ENCODE data around the gene SYTL5. TPM values are rescaled to one million over a fixed set of nuclear protein-coding genes. Genes with fewer than 3 reads are reported as not detected.

Gene SYTL5
- total and polyA plus RNA-seq, 4 donors: 0.09 to 2.8 (median 1.0) TPM

DNA sequence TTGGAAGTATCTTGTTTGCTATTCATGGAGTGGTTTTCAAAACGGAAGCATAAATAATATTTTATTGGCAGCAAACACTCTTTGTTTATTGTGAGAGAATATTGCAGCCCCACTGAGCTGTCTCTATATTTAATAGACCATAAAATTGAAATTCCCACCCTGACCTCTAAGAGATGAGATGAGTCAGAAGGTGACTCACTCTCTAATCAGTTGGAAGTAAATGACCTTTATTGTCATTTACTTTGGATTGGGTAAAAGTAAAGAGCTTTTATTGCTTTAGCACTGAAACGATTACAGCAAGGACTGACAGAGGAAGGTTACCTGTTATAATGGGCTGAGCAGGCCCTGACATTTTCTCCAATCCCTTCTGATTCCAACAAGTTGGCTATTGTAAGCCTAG, 55.0 kb downstream of the SYTL5 start:
- H3K4me3 ChIP-seq (ENCODE audit: low read depth in 1 of 3, low read length in 3 of 3): no peak overlapping the region
- H3K27ac ChIP-seq (ENCODE audit: low read depth in 1 of 2, low read length in 2 of 2): no peak overlapping the region
- TF ChIP-seq, protein P1, sequence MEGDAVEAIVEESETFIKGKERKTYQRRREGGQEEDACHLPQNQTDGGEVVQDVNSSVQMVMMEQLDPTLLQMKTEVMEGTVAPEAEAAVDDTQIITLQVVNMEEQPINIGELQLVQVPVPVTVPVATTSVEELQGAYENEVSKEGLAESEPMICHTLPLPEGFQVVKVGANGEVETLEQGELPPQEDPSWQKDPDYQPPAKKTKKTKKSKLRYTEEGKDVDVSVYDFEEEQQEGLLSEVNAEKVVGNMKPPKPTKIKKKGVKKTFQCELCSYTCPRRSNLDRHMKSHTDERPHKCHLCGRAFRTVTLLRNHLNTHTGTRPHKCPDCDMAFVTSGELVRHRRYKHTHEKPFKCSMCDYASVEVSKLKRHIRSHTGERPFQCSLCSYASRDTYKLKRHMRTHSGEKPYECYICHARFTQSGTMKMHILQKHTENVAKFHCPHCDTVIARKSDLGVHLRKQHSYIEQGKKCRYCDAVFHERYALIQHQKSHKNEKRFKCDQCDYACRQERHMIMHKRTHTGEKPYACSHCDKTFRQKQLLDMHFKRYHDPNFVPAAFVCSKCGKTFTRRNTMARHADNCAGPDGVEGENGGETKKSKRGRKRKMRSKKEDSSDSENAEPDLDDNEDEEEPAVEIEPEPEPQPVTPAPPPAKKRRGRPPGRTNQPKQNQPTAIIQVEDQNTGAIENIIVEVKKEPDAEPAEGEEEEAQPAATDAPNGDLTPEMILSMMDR (IDR thresholded peaks at IDR 0.05; ENCODE audit: low read depth, low read length, missing input control): no peak
- TF ChIP-seq, protein P2, sequence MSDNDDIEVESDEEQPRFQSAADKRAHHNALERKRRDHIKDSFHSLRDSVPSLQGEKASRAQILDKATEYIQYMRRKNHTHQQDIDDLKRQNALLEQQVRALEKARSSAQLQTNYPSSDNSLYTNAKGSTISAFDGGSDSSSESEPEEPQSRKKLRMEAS (IDR thresholded peaks at IDR 0.05): no peak
- TF ChIP-seq RAD21 (IDR thresholded peaks at IDR 0.05) (no peak), SP1 (IDR thresholded peaks at IDR 0.05) (no peak), YY1 (IDR thresholded peaks at IDR 0.05) (no peak), ATF3 (IDR thresholded peaks at IDR 0.05) (no peak), FOXA1 (IDR thresholded peaks at IDR 0.05) (no peak), JUND (IDR thresholded peaks at IDR 0.05) (peak in 1 of 2 donors; percentile 85), TAF1 (conservative IDR thresholded peaks at IDR 0.05) (no peak), RXRA (IDR thresholded peaks at IDR 0.05) (peak in 1 of 2 donors; percentile 29), HNF4G (IDR thresholded peaks at IDR 0.05) (no peak), FOXA2 (IDR thresholded peaks at IDR 0.05) (no peak), NR2F2 (IDR thresholded peaks at IDR 0.05) (no peak), HNF4A (conservative IDR thresholded peaks at IDR 0.05) (peak in 1 of 2 donors; percentile 8), GABPA (IDR thresholded peaks at IDR 0.05 in 1 of 2, conservative IDR thresholded peaks at IDR 0.05 in 1 of 2) (no peak), EGR1 (IDR thresholded peaks at IDR 0.05; ENCODE audit: low read depth in 2 of 2) (no peak)
- TF ChIP-seq, protein P3, sequence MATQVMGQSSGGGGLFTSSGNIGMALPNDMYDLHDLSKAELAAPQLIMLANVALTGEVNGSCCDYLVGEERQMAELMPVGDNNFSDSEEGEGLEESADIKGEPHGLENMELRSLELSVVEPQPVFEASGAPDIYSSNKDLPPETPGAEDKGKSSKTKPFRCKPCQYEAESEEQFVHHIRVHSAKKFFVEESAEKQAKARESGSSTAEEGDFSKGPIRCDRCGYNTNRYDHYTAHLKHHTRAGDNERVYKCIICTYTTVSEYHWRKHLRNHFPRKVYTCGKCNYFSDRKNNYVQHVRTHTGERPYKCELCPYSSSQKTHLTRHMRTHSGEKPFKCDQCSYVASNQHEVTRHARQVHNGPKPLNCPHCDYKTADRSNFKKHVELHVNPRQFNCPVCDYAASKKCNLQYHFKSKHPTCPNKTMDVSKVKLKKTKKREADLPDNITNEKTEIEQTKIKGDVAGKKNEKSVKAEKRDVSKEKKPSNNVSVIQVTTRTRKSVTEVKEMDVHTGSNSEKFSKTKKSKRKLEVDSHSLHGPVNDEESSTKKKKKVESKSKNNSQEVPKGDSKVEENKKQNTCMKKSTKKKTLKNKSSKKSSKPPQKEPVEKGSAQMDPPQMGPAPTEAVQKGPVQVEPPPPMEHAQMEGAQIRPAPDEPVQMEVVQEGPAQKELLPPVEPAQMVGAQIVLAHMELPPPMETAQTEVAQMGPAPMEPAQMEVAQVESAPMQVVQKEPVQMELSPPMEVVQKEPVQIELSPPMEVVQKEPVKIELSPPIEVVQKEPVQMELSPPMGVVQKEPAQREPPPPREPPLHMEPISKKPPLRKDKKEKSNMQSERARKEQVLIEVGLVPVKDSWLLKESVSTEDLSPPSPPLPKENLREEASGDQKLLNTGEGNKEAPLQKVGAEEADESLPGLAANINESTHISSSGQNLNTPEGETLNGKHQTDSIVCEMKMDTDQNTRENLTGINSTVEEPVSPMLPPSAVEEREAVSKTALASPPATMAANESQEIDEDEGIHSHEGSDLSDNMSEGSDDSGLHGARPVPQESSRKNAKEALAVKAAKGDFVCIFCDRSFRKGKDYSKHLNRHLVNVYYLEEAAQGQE (IDR thresholded peaks at IDR 0.05): no peak
- TF ChIP-seq, protein P4, sequence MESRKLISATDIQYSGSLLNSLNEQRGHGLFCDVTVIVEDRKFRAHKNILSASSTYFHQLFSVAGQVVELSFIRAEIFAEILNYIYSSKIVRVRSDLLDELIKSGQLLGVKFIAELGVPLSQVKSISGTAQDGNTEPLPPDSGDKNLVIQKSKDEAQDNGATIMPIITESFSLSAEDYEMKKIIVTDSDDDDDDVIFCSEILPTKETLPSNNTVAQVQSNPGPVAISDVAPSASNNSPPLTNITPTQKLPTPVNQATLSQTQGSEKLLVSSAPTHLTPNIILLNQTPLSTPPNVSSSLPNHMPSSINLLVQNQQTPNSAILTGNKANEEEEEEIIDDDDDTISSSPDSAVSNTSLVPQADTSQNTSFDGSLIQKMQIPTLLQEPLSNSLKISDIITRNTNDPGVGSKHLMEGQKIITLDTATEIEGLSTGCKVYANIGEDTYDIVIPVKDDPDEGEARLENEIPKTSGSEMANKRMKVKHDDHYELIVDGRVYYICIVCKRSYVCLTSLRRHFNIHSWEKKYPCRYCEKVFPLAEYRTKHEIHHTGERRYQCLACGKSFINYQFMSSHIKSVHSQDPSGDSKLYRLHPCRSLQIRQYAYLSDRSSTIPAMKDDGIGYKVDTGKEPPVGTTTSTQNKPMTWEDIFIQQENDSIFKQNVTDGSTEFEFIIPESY (IDR thresholded peaks at IDR 0.05): no peak
- H3K4me1 ChIP-seq (ENCODE audit: control insufficient read depth in 4 of 4, insufficient read depth in 4 of 4, low read length in 3 of 4): no peaks in the 10 kb centered on the region
- no peak overlapping the region for H3K9ac ChIP-seq (ENCODE audit: low read depth in 1 of 2, low read length in 2 of 2)
- no peaks in the 10 kb centered on the region for H3K36me3 ChIP-seq (ENCODE audit: control insufficient read depth in 4 of 4, insufficient read depth in 3 of 4, low read depth in 1 of 4, low read length in 3 of 4)
- H3K9me3 ChIP-seq (ENCODE audit: control insufficient read depth in 4 of 4, low read length in 3 of 4): no peaks in the 10 kb centered on the region
- DNase-seq (ENCODE audit: low spot score): no peak
- WGBS: 43% methylated on average over 2 of the region's 2 CpGs
- no peaks in the 10 kb centered on the region for H3K27me3 ChIP-seq (ENCODE audit: control insufficient read depth in 4 of 4, insufficient read depth in 4 of 4, low read length in 3 of 4)

All from liver (tissue), 9 donors.